ENCODE results near the gene CCN6. TPM values are rescaled to one million over a fixed set of nuclear protein-coding genes. Genes with fewer than 3 reads are reported as not detected.
"Not testable (repeated sequence)": the region's sequence is repeated elsewhere in the genome, so short reads cannot be mapped to it uniquely, and the experiment has no call there.

The CCN6 gene
- total RNA-seq, 2 experiments from 2014 or later: not detected

GRCh38 chr6:112044856-112045255 lies 9.0 kb upstream of the CCN6 start:
- Histone ChIP-seq H3K4me3 (ENCODE audit: low read length) (no peak overlapping the region), H3K4me1 (ENCODE audit: insufficient read depth, low read length) (peaks cover 3% of the 10 kb centered on the region), H3K9me3 (ENCODE audit: control insufficient read depth in 1 of 2, insufficient read depth in 1 of 2, low read length in 2 of 2) (no peaks in the 10 kb centered on the region), H3K27ac (ENCODE audit: low read depth in 1 of 2, low read length in 2 of 2) (no peak overlapping the region), H3K36me3 (ENCODE audit: insufficient read depth, low read length) (no peaks in the 10 kb centered on the region), H3K27me3 (ENCODE audit: control insufficient read depth in 1 of 2, insufficient read depth in 2 of 2, low read length in 2 of 2) (no peaks in the 10 kb centered on the region)
- Mint-ChIP-seq H3K27ac (peak overlapping the region; percentile 100), H3K9me3 (no peaks in the 10 kb centered on the region), H3K4me1 (ENCODE audit: low read depth) (peaks cover 32% of the 10 kb centered on the region), H3K36me3 (ENCODE audit: low read depth) (peaks cover 7% of the 10 kb centered on the region), H3K27me3 (no peaks in the 10 kb centered on the region), H3K4me3 (no peak overlapping the region)
- intact Hi-C loops (cut with DNase I, micrococcal nuclease): loop anchor here (5.0 to 10.0 kb wide), 10 partner anchors 50 to 1168 kb away; partner anchors contain the start of genes REV3L (in 2 of the 2) and FYN (in 1 of the 2)
- no peak for ATAC-seq (ENCODE audit: poor library complexity)
- no peak for DNase-seq
- POLR2A ChIA-PET: interaction anchor here (0.6 to 1.7 kb wide), 2 partner anchors 335 to 786 kb away, joined by 3 to 7 read pairs; a partner anchor contains a TSS
- CTCF ChIA-PET: interaction anchor here (0.8 kb wide), 1 partner anchor 41 kb away, joined by 4 read pairs; no protein-coding TSS in a partner anchor
- TF ChIP-seq CTCF (IDR thresholded peaks at IDR 0.05): no peak

GRCh38 chr6:112047523-112047922 lies 6.4 kb upstream of the CCN6 start:
- H3K4me1 ChIP-seq (ENCODE audit: insufficient read depth, low read length); POLR2A ChIA-PET; H3K4me3 Mint-ChIP-seq; H3K36me3 ChIP-seq (ENCODE audit: insufficient read depth, low read length); ATAC-seq (ENCODE audit: poor library complexity); DNase-seq; H3K36me3 Mint-ChIP-seq (ENCODE audit: low read depth); H3K9me3 ChIP-seq (ENCODE audit: control insufficient read depth in 1 of 2, insufficient read depth in 1 of 2, low read length in 2 of 2); H3K9me3 Mint-ChIP-seq; H3K27ac Mint-ChIP-seq; H3K27ac ChIP-seq (ENCODE audit: low read depth in 1 of 2, low read length in 2 of 2); H3K27me3 Mint-ChIP-seq; H3K27me3 ChIP-seq (ENCODE audit: control insufficient read depth in 1 of 2, insufficient read depth in 2 of 2, low read length in 2 of 2); CTCF ChIA-PET; H3K4me3 ChIP-seq (ENCODE audit: low read length): not testable (repeated sequence)
- intact Hi-C loops (cut with DNase I, micrococcal nuclease): loop anchor here (10.0 kb wide), 4 partner anchors 53 to 1043 kb away; partner anchors contain the start of gene REV3L (in 1 of the 2)
- peaks cover 14% of the 10 kb centered on the region for H3K4me1 Mint-ChIP-seq (ENCODE audit: low read depth)

GRCh38 chr6:112049026-112049799 lies 4.7 kb upstream of the CCN6 start:
- H3K36me3 Mint-ChIP-seq (ENCODE audit: low read depth): no peaks in the 10 kb centered on the region
- H3K9me3 Mint-ChIP-seq: no peaks in the 10 kb centered on the region
- H3K4me1 Mint-ChIP-seq (ENCODE audit: low read depth): no peaks in the 10 kb centered on the region
- ATAC-seq (ENCODE audit: poor library complexity): no peak
- Histone ChIP-seq H3K9me3 (ENCODE audit: control insufficient read depth in 1 of 2, insufficient read depth in 1 of 2, low read length in 2 of 2) (no peaks in the 10 kb centered on the region), H3K36me3 (ENCODE audit: insufficient read depth, low read length) (no peaks in the 10 kb centered on the region), H3K27me3 (ENCODE audit: control insufficient read depth in 1 of 2, insufficient read depth in 2 of 2, low read length in 2 of 2) (no peaks in the 10 kb centered on the region), H3K4me3 (ENCODE audit: low read length) (no peak overlapping the region), H3K27ac (ENCODE audit: low read depth in 1 of 2, low read length in 2 of 2) (no peak overlapping the region), H3K4me1 (ENCODE audit: insufficient read depth, low read length) (no peaks in the 10 kb centered on the region)
- intact Hi-C loops (cut with DNase I, micrococcal nuclease): loop anchor here (10.0 kb wide), 4 partner anchors 54 to 1044 kb away; partner anchors contain the start of gene REV3L (in 1 of the 2)
- H3K27ac Mint-ChIP-seq: no peak overlapping the region
- H3K27me3 Mint-ChIP-seq: no peaks in the 10 kb centered on the region
- no peak overlapping the region for H3K4me3 Mint-ChIP-seq
- ChIA-PET POLR2A (interaction anchor here (0.7 kb wide), 1 partner anchor 572 kb away, joined by 3 read pairs; no protein-coding TSS in a partner anchor), CTCF (no interaction called here)
- no peak for DNase-seq
- TF ChIP-seq CTCF (IDR thresholded peaks at IDR 0.05): no peak
